HepG2 (cell line): Measurements from ENCODE around the gene TNP2. TPM values are rescaled to one million over a fixed set of nuclear protein-coding genes. Genes with fewer than 3 reads are reported as not detected.

ENCODE experiments used
- ATAC-seq: fragments of 200-7000 bp; cut with Tn5 transposase; 3 replicates; pipeline ENCODE4 v1.9.1; 2020; ENCODE audit warnings: mild to moderate bottlenecking, moderate library complexity
- BruUV-seq: library from RNA; stranded (reverse); fragments of 400-500 nt; replicated peaks from 2 replicates; lab custom pipeline; 2021; lab: Mats Ljungman, UMichigan
- CTCF ChIA-PET: fragments of 300-600 bp; formaldehyde crosslinking; extraction: SDS; loops from one replicate; lab custom pipeline; 2021; ENCODE audit warnings: low total read pairs, inconsistent platforms, low intra/inter-chr PET ratio; lab: Yijun Ruan, JAX
- POLR2A ChIA-PET: fragments of 350-600 bp; sonication (Branson Sonifier 250); formaldehyde crosslinking; loops from one replicate; lab custom pipeline; 2020; ENCODE audit warnings: antibody characterized with exemption, inconsistent platforms; lab: Yijun Ruan, JAX
- DNase-seq: peaks from one replicate; pipeline ENCODE4 v3.0.0-alpha.2; 2015; ENCODE audit warnings: low spot score
- FAIRE-seq: peaks from 3 replicates; lab custom pipeline; 2011; peaks lifted over from hg19 to GRCh38; lab: Jason Lieb, UNC
- H2AFZ ChIP-seq: one replicate; pipeline ENCODE4 v1.6.1; 2011; ENCODE audit warnings: low read length, inconsistent platforms
- H3K27ac ChIP-seq: fragments of 300-600 bp; 3 replicates; pipeline ENCODE4 v1.8.0; 2011; ENCODE audit warnings: mixed run types, mild to moderate bottlenecking, mixed read lengths, low read length, inconsistent platforms; ENCODE audit not compliant: insufficient read depth; ENCODE audit errors: extremely low read length
- H3K27me3 ChIP-seq, 2 experiments: fragments of 200-600 bp in 1 of 2; 2 replicates in 1 of 2; 3 replicates in 1 of 2; pipeline versions ENCODE4 v1.6.0 to v1.8.0; 2011; ENCODE audit warnings: low read length in 2 of 2, mild to moderate bottlenecking in 2 of 2, moderate library complexity in 2 of 2, inconsistent platforms in 1 of 2; ENCODE audit not compliant: insufficient read depth in 2 of 2, control insufficient read depth in 1 of 2
- H3K36me3 ChIP-seq, 2 experiments: fragments of 200-600 bp in 1 of 2; replicated peaks in 1 of 2; 2 replicates in 1 of 2; 3 replicates in 1 of 2; pipeline versions ENCODE4 v1.5.1 to v1.8.0; 2011; ENCODE audit warnings: low read length in 2 of 2, inconsistent platforms in 1 of 2; ENCODE audit not compliant: insufficient read depth in 2 of 2, control insufficient read depth in 1 of 2
- H3K4me1 ChIP-seq: 2 replicates; pipeline ENCODE4 v1.5.1; 2012; ENCODE audit warnings: low read length, inconsistent platforms; ENCODE audit not compliant: insufficient read depth
- H3K4me2 ChIP-seq: 2 replicates; pipeline ENCODE4 v1.6.0; 2011; ENCODE audit warnings: low read depth, low read length, inconsistent platforms
- H3K4me3 ChIP-seq, 3 experiments: fragments of 200-600 bp in 1 of 3; sonication (generic), shearing (Covaris generic) in 1 of 3; replicated peaks in 1 of 3; 2 replicates each; pipeline ENCODE4 v1.5.1; 2011 to 2016; ENCODE audit warnings: low read length in 3 of 3, inconsistent platforms in 2 of 3, low read depth in 2 of 3, mild to moderate bottlenecking in 2 of 3, control low read depth in 1 of 3, mixed read lengths in 1 of 3; ENCODE audit not compliant: insufficient read depth in 1 of 3
- H3K79me2 ChIP-seq: one replicate; pipeline ENCODE4 v1.6.1; 2011; ENCODE audit warnings: low read length, inconsistent platforms; ENCODE audit not compliant: insufficient read depth
- H3K9ac ChIP-seq: 2 replicates; pipeline ENCODE4 v1.6.0; 2011; ENCODE audit warnings: mild to moderate bottlenecking, low read depth, low read length, inconsistent platforms; ENCODE audit not compliant: insufficient read depth
- H3K9me3 ChIP-seq: 2 replicates; pipeline ENCODE4 v1.5.1; 2012; ENCODE audit warnings: mild to moderate bottlenecking, low read length
- H4K20me1 ChIP-seq: 2 replicates; pipeline ENCODE4 v1.6.0; 2011; ENCODE audit warnings: inconsistent platforms, mild to moderate bottlenecking, low read length, moderate library complexity; ENCODE audit not compliant: insufficient read depth
- ATAD3A ChIP-seq: sonication (generic); formaldehyde crosslinking; IDR thresholded peaks from 2 replicates; pipeline ENCODE4 v1.4.0; 2020; ENCODE audit warnings: missing genetic modification reagents
- ATM ChIP-seq: fragments of 450-650 bp; IDR thresholded peaks from 2 replicates; pipeline ENCODE4 v1.7.1; 2017; ENCODE audit warnings: mild to moderate bottlenecking, borderline replicate concordance
- MAF1 ChIP-seq: sonication (generic); formaldehyde crosslinking; IDR thresholded peaks from 2 replicates; pipeline ENCODE4 v1.5.0; 2020; ENCODE audit warnings: missing genetic modification reagents, borderline replicate concordance
- NCOA1 ChIP-seq: sonication (generic); formaldehyde crosslinking; IDR thresholded peaks from 2 replicates; pipeline ENCODE4 v1.9.0; 2021; ENCODE audit warnings: missing genetic modification reagents
- NFIC ChIP-seq: IDR thresholded peaks from 2 replicates; pipeline ENCODE4 v1.6.1; 2012; ENCODE audit warnings: mild to moderate bottlenecking, low read length, inconsistent platforms
- SIX1 ChIP-seq: sonication (generic); formaldehyde crosslinking; IDR thresholded peaks from 2 replicates; pipeline ENCODE4 v1.4.0; 2020; ENCODE audit warnings: missing genetic modification reagents, borderline replicate concordance
- TCF7 ChIP-seq: sonication (generic); IDR thresholded peaks from 2 replicates; pipeline ENCODE4 v1.6.1; 2016; ENCODE audit warnings: antibody characterized with exemption, low read depth
- TCF7L2 ChIP-seq: IDR thresholded peaks from 2 replicates; pipeline ENCODE4 v1.6.1; 2011; ENCODE audit warnings: mild to moderate bottlenecking, low read depth, low read length, moderate library complexity
- YEATS4 ChIP-seq: sonication (generic); formaldehyde crosslinking; IDR thresholded peaks from 2 replicates; pipeline ENCODE4 v1.4.0; 2020; ENCODE audit warnings: missing genetic modification reagents, borderline replicate concordance
- ZKSCAN8 ChIP-seq: IDR thresholded peaks from 2 replicates; pipeline ENCODE4 v1.6.1; 2016; ENCODE audit warnings: borderline replicate concordance, missing genetic modification reagents, missing compliant biosample characterization
- ZNF773 ChIP-seq: sonication (generic); formaldehyde crosslinking; IDR thresholded peaks from 2 replicates; pipeline ENCODE4 v1.4.0; 2020; ENCODE audit warnings: missing genetic modification reagents, borderline replicate concordance
- WGBS: methylation state at CpG from one replicate; pipeline ENCODE4 v1.1.6; 2017; ENCODE audit warnings: low lambda C conversion rate; 5-methylcytosine and 5-hydroxymethylcytosine counted together
- in situ Hi-C: cut with HindIII; loops from 2 replicates; pipeline ENCODE4 v1.10.0; 2017; ENCODE audit warnings: low pct_unique_long_range_greater_than_20kb; ENCODE audit not compliant: extremely low pct_ligation_motif_present
- intact Hi-C: fragments of 100-400 bp; cut with micrococcal nuclease; formaldehyde crosslinking; loops from one replicate; pipeline ENCODE4 v1.10.0; 2022; ENCODE audit not compliant: unreplicated experiment
- polyA plus RNA-seq, 8 experiments: library from polyadenylated mRNA; depleted of rRNA in 3 of 8; stranded (reverse) in 7 of 8; unstranded in 1 of 8; fragments of >200 nt; fragmentation: Illumina TruSeq in 4 of 8; extraction: Trizol in 4 of 8; gene quantifications; 2 replicates each; pipeline versions ENCODE4 v1.2.1 to v1.2.3, GENCODE V29; 2011 to 2016; ENCODE audit warnings: low read depth in 4 of 8, missing spikeins in 1 of 8, mixed read lengths in 1 of 8; ENCODE audit not compliant: insufficient read depth in 1 of 8
- total RNA-seq, 5 experiments: library from RNA; depleted of rRNA; stranded (reverse); fragments of >200 nt; fragmentation: Illumina TruSeq; extraction: Trizol; gene quantifications; 2 replicates each; pipeline ENCODE4 v1.2.3, GENCODE V29; 2016; ENCODE audit warnings: low read depth in 1 of 5
- TF ChIP-seq, protein P1 (sequence below): sonication (generic); formaldehyde crosslinking; IDR thresholded peaks from 2 replicates; pipeline ENCODE4 v1.8.0; 2022; ENCODE audit warnings: low read depth, missing genetic modification reagents
- TF ChIP-seq, protein P2 (sequence below): IDR thresholded peaks from 2 replicates; pipeline ENCODE4 v1.6.1; 2012; ENCODE audit warnings: low read length, improper control_type of control experiment
- TF ChIP-seq, protein P3 (sequence below): sonication (generic); formaldehyde crosslinking; IDR thresholded peaks from 2 replicates; pipeline ENCODE4 v1.5.1; 2020; ENCODE audit warnings: mild to moderate bottlenecking, missing genetic modification reagents, moderate library complexity
- TF ChIP-seq, protein P4 (sequence below): sonication (generic); formaldehyde crosslinking; IDR thresholded peaks from 2 replicates; pipeline ENCODE4 v1.4.0; 2020; ENCODE audit warnings: missing genetic modification reagents, borderline replicate concordance

Gene TNP2
- total and polyA plus RNA-seq, 2 of the 13 experiments (the other 11 are each of a cell fraction or from before 2014, with no cell fraction given): not detected

DNA sequence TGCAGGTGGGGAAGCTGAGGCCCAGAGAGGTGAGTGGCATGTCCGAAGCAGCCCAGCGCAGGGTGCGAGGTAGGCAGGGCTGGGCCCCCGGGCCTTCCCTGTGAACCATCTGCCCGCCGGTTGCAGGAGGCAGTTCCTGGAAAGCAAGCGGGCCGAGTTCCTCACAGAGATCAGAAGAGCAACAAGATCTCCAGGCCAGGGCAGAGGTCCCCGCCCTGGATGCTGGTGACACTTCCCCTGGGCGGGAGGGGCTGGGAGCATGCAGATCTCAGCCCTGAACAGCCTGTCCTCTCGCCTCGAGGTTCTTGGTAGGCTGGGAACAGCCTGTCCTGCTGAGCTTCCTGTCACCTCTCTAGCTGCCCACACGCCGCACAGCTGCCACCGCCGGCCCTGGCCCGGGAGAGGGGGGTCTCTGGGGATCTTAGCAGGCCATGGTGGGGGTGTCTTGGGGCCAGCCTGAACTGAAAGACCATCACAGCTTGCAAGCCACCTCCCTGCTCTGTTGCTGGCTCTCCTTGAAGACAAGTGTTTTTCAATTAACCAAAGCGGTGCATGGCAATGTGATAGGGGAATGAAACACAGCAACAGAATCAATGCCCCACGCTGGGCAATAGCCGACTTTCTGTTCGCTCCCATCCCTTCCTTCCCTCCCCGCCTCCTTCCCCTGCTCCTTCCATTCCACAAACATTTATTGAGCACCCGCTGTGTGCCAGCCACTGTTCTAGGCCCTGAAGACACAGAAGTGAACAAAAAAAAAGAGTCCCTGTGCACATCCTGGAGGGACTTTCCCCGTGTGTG, 44.8 kb downstream of the TNP2 start:
- no peaks in the 10 kb centered on the region for H3K79me2 ChIP-seq
- DNase-seq (peak; percentile 55), ATAC-seq (peak; percentile 96), FAIRE-seq (peak; percentile 72)
- H3K9ac ChIP-seq: no peak overlapping the region
- H3K27ac ChIP-seq: no peak overlapping the region
- ChIA-PET CTCF (no interaction called here), POLR2A (interaction anchor here (1.0 kb wide), 1 partner anchor 32 kb away, joined by 3 read pairs; the partner anchor contains the start of gene SOCS1)
- peaks cover 5 to 25% of the 10 kb centered on the region in 2 experiments; a peak in 3 of 5 replicates for H3K27me3 ChIP-seq
- peak overlapping the region; percentile 55 for H3K4me2 ChIP-seq
- H3K4me1 ChIP-seq: peaks cover 19% of the 10 kb centered on the region
- 26% methylated on average over 15 of the region's 24 CpGs for WGBS
- no peaks in the 10 kb centered on the region for H3K36me3 ChIP-seq
- in situ Hi-C loops (no loop called here), intact Hi-C loops (no loop called here)
- peak overlapping the region in 1 of 3 experiments; percentile 39; a peak in 1 of 6 replicates for H3K4me3 ChIP-seq
- BruUV-seq: no TSS peak
- no peak overlapping the region for H2AFZ ChIP-seq
- no peaks in the 10 kb centered on the region for H4K20me1 ChIP-seq
- peaks cover 2% of the 10 kb centered on the region for H3K9me3 ChIP-seq
- TF ChIP-seq, protein P1, sequence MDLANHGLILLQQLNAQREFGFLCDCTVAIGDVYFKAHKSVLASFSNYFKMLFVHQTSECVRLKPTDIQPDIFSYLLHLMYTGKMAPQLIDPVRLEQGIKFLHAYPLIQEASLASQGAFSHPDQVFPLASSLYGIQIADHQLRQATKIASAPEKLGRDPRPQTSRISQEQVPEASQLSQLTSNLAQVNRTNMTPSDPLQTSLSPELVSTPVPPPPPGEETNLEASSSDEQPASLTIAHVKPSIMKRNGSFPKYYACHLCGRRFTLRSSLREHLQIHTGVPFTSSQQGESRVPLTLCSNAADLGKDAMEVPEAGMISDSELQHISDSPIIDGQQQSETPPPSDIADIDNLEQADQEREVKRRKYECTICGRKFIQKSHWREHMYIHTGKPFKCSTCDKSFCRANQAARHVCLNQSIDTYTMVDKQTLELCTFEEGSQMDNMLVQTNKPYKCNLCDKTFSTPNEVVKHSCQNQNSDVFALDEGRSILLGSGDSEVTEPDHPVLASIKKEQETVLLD (CRISPR knock-in tag): no peak
- TF ChIP-seq, protein P2, sequence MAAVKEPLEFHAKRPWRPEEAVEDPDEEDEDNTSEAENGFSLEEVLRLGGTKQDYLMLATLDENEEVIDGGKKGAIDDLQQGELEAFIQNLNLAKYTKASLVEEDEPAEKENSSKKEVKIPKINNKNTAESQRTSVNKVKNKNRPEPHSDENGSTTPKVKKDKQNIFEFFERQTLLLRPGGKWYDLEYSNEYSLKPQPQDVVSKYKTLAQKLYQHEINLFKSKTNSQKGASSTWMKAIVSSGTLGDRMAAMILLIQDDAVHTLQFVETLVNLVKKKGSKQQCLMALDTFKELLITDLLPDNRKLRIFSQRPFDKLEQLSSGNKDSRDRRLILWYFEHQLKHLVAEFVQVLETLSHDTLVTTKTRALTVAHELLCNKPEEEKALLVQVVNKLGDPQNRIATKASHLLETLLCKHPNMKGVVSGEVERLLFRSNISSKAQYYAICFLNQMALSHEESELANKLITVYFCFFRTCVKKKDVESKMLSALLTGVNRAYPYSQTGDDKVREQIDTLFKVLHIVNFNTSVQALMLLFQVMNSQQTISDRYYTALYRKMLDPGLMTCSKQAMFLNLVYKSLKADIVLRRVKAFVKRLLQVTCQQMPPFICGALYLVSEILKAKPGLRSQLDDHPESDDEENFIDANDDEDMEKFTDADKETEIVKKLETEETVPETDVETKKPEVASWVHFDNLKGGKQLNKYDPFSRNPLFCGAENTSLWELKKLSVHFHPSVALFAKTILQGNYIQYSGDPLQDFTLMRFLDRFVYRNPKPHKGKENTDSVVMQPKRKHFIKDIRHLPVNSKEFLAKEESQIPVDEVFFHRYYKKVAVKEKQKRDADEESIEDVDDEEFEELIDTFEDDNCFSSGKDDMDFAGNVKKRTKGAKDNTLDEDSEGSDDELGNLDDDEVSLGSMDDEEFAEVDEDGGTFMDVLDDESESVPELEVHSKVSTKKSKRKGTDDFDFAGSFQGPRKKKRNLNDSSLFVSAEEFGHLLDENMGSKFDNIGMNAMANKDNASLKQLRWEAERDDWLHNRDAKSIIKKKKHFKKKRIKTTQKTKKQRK: no peak
- TF ChIP-seq MAF1 (CRISPR knock-in tag) (0 out of 2 replicates have a peak, but pooled peaks have one; percentile 38), ZNF773 (CRISPR knock-in tag) (peak; percentile 55; the same call in 1 of the 2 replicates), NCOA1 (CRISPR knock-in tag) (no peak), TCF7L2 (no peak), NFIC (no peak), ATM (no peak), ZKSCAN8 (CRISPR knock-in tag) (peak; percentile 36; the same call in 1 of the 2 replicates), TCF7 (peak; percentile 29; the same call in 1 of the 2 replicates), ATAD3A (CRISPR knock-in tag) (no peak), SIX1 (CRISPR knock-in tag) (no peak), YEATS4 (CRISPR knock-in tag) (0 out of 2 replicates have a peak, but pooled peaks have one; percentile 32)
- TF ChIP-seq, protein P3, sequence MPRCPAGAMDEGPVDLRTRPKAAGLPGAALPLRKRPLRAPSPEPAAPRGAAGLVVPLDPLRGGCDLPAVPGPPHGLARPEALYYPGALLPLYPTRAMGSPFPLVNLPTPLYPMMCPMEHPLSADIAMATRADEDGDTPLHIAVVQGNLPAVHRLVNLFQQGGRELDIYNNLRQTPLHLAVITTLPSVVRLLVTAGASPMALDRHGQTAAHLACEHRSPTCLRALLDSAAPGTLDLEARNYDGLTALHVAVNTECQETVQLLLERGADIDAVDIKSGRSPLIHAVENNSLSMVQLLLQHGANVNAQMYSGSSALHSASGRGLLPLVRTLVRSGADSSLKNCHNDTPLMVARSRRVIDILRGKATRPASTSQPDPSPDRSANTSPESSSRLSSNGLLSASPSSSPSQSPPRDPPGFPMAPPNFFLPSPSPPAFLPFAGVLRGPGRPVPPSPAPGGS (CRISPR knock-in tag): no peak
- TF ChIP-seq, protein P4, sequence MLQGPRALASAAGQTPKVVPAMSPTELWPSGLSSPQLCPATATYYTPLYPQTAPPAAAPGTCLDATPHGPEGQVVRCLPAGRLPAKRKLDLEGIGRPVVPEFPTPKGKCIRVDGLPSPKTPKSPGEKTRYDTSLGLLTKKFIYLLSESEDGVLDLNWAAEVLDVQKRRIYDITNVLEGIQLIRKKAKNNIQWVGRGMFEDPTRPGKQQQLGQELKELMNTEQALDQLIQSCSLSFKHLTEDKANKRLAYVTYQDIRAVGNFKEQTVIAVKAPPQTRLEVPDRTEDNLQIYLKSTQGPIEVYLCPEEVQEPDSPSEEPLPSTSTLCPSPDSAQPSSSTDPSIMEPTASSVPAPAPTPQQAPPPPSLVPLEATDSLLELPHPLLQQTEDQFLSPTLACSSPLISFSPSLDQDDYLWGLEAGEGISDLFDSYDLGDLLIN (CRISPR knock-in tag): 0 out of 2 replicates have a peak, but pooled peaks have one; percentile 53
